Measurements from ENCODE around the gene MBP. TPM values are rescaled to one million over a fixed set of nuclear protein-coding genes. Genes with fewer than 3 reads are reported as not detected.

The MBP gene
- total RNA-seq, 1 donor from 2014 or later = 2.0 TPM

DNA sequence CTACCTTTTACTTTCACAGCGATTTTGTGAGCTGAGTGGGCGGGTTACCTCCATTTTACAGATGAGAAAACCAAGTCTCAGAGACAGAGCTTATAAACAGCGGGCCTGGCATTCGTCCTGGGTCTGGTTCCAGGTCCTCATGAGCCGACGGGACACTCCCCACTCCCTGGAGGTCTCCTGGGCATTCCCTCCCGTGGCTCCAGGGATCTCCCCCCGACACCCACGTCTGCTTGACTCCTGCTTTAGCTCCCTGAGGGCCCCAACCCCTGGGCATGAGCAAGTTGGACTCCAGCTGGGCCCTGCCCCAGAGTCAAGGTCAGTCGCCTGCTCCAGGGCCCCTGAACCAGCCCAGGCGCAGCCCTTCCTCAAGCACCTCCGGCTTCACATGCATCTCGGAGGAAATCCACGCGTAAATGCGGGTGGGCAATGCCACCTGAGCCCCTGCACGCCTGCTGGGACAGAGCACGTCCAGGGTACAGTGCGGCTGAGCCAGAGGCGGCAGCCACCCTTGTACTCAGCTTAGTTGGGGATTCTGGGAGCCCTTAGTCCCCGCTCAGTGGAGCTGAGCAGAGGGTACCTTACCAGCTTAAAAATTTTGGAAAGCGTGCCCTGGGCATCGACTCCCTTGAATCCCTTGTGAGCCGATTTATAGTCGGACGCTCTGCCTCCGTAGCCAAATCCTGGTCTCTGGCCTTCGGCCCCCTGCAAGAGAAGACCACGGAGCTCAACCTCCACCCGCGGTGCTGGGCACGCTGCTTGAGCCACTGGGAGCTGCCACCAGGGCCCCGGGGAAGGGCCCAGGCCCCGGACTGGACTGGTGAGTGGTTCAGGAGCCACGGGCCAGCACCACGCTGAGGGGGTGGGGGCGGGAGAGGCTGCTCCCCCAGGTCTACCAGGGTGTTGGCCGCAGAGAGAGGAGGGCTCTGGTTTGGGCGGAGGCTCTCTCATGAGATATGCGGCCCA is 148.1 kb downstream of the MBP start:
- no peak overlapping the region for H3K4me3 Mint-ChIP-seq

DNA sequence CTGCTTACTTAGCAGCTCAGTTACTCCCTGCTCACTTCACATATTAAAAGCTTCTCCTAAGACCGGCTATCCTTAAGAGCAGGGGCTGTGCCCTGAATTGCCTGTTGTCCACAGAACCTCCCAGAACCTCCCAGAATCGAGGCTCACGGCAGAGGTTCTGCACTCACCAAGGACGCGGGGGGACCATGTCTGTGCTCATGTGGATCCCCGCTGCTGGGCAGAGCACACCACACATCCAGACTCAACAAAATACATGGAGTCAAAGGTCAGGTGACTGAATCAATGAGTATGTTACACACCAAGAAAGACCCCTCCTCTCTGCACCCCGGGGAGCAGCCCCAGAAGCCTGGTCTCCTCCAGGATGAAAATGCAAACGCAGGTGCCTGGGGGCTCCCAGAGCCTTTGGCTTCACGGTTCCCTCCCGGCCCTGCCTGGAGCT is 149.0 kb downstream of the MBP start:
- H3K4me3 Mint-ChIP-seq = no peak overlapping the region
- no peaks in the 10 kb centered on the region for H3K9me3 Mint-ChIP-seq
- no peaks in the 10 kb centered on the region for H3K36me3 Mint-ChIP-seq (ENCODE audit: low read depth)
- no peak for DNase-seq (ENCODE audit: low read depth, low spot score)
- H3K27ac Mint-ChIP-seq (ENCODE audit: unreplicated experiment) = no peak overlapping the region
- peaks cover 17% of the 10 kb centered on the region for H3K4me1 Mint-ChIP-seq
- peaks cover 2% of the 10 kb centered on the region for H3K27me3 Mint-ChIP-seq (ENCODE audit: low read depth)
- no peak for TF ChIP-seq CTCF (conservative IDR thresholded peaks at IDR 0.05)

More for the DNA sequence above, 148.1 kb downstream of the MBP start:
- peaks cover 2% of the 10 kb centered on the region for H3K27me3 Mint-ChIP-seq (ENCODE audit: low read depth)
- peaks cover 17% of the 10 kb centered on the region for H3K4me1 Mint-ChIP-seq
- no peak for TF ChIP-seq CTCF (conservative IDR thresholded peaks at IDR 0.05)
- H3K27ac Mint-ChIP-seq (ENCODE audit: unreplicated experiment) = no peak overlapping the region
- H3K9me3 Mint-ChIP-seq = no peaks in the 10 kb centered on the region
- no peaks in the 10 kb centered on the region for H3K36me3 Mint-ChIP-seq (ENCODE audit: low read depth)
- no peak for DNase-seq (ENCODE audit: low read depth, low spot score)

DNA sequence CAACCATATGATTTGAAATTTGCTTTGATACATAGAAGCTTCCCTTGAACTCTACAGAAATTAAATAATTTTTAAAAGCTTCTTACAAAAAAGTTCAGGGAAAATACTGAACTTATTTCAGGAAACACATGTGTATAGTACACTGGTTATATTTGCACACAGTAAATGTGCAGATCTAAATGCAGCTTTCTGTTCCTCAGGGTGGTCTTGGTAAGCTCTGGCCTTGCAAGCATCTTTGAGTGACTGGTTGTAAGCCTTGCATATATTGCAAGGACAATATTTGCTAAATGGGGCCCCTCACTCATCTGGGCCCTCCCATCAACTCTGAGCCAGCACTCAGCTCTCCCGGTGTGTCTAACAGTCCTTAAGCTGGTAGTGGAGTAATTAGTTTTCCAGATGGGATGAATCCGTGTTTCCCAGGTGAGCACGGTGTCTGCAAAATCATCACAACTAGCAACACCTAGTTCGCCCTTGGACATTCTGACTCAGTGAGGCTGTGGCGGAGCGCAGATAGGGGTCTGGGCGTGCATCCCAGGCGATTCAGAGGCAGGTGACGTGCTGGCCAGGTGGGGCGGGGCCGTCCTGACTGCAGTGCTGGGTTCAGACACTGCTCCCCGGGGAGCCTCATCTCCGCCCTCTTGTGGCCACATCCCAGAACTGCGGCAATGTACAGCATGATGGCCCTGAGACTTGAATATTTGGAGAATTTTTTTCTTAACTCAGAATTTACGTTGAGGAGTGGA is 149.6 kb downstream of the MBP start:
- Mint-ChIP-seq H3K27ac (ENCODE audit: unreplicated experiment) (no peak overlapping the region), H3K27me3 (ENCODE audit: low read depth) (no peaks in the 10 kb centered on the region), H3K36me3 (ENCODE audit: low read depth) (no peaks in the 10 kb centered on the region), H3K4me1 (peaks cover 17% of the 10 kb centered on the region), H3K9me3 (no peaks in the 10 kb centered on the region), H3K4me3 (no peak overlapping the region)
- peak; percentile 94 for TF ChIP-seq CTCF (conservative IDR thresholded peaks at IDR 0.05)
- peak; percentile 90 for DNase-seq (ENCODE audit: low read depth, low spot score)

GRCh38 chr18:76982038-76982437 is 150.5 kb downstream of the MBP start:
- H3K4me3 Mint-ChIP-seq = no peak overlapping the region

More at GRCh38 chr18:76982038-76982437, 150.5 kb downstream of the MBP start:
- no peak overlapping the region for H3K27ac Mint-ChIP-seq (ENCODE audit: unreplicated experiment)
- peaks cover 17% of the 10 kb centered on the region for H3K4me1 Mint-ChIP-seq
- H3K36me3 Mint-ChIP-seq (ENCODE audit: low read depth) = no peaks in the 10 kb centered on the region
- H3K27me3 Mint-ChIP-seq (ENCODE audit: low read depth) = no peaks in the 10 kb centered on the region
- no peaks in the 10 kb centered on the region for H3K9me3 Mint-ChIP-seq
- TF ChIP-seq CTCF (conservative IDR thresholded peaks at IDR 0.05) = no peak
- DNase-seq (ENCODE audit: low read depth, low spot score) = no peak
